Astrocyte (in vitro differentiated cells and primary cell): ENCODE measurements around the gene PPM1M. TPM values are rescaled to one million over a fixed set of nuclear protein-coding genes. Genes with fewer than 3 reads are reported as not detected.

ENCODE experiments used
- DNase-seq: peaks from one replicate; pipeline ENCODE4 v3.0.0-alpha.2; 2010; ENCODE audit warnings: low read depth
- FAIRE-seq: peaks from 2 replicates; lab custom pipeline; 2011; peaks lifted over from hg19 to GRCh38; lab: Jason Lieb, UNC
- H2AFZ ChIP-seq: 2 replicates; pipeline ENCODE4 v1.6.0; 2012; ENCODE audit warnings: low read depth, low read length, inconsistent platforms
- H3K27ac ChIP-seq: 2 replicates; pipeline ENCODE4 v1.5.1; 2011; ENCODE audit warnings: low read depth, low read length, inconsistent platforms
- H3K27me3 ChIP-seq: 2 replicates; pipeline ENCODE4 v1.6.0; 2011; ENCODE audit warnings: low read length, inconsistent platforms; ENCODE audit not compliant: insufficient read depth
- H3K36me3 ChIP-seq: 2 replicates; pipeline ENCODE4 v1.5.1; 2011; ENCODE audit warnings: low read length, inconsistent platforms; ENCODE audit not compliant: insufficient read depth
- H3K4me1 ChIP-seq: 2 replicates; pipeline ENCODE4 v1.5.1; 2011; ENCODE audit warnings: low read length, inconsistent platforms; ENCODE audit not compliant: insufficient read depth
- H3K4me2 ChIP-seq: 2 replicates; pipeline ENCODE4 v1.6.0; 2012; ENCODE audit warnings: low read length, inconsistent platforms
- H3K4me3 ChIP-seq: 2 replicates; pipeline ENCODE4 v1.5.1; 2011; ENCODE audit warnings: low read depth, mild to moderate bottlenecking, low read length, inconsistent platforms; ENCODE audit not compliant: insufficient read depth
- H3K79me2 ChIP-seq: 2 replicates; pipeline ENCODE4 v1.6.0; 2012; ENCODE audit warnings: mild to moderate bottlenecking, low read length, inconsistent platforms; ENCODE audit not compliant: insufficient read depth
- H3K9ac ChIP-seq: 2 replicates; pipeline ENCODE4 v1.6.0; 2012; ENCODE audit warnings: mild to moderate bottlenecking, low read length, inconsistent platforms
- H3K9me3 ChIP-seq: 2 replicates; pipeline ENCODE4 v1.5.1; 2012; ENCODE audit warnings: low read depth, mild to moderate bottlenecking, low read length, inconsistent platforms; ENCODE audit not compliant: insufficient read depth
- H4K20me1 ChIP-seq: 2 replicates; pipeline ENCODE4 v1.6.0; 2012; ENCODE audit warnings: low read length, inconsistent platforms; ENCODE audit not compliant: insufficient read depth
- H3K27ac Mint-ChIP-seq: one replicate; pipeline ENCODE4 v1.8.0; 2021; ENCODE audit warnings: mild to moderate bottlenecking, mixed read lengths; ENCODE audit not compliant: unreplicated experiment
- H3K27me3 Mint-ChIP-seq: one replicate; pipeline ENCODE4 v1.8.0; 2021; ENCODE audit warnings: low read depth, mixed read lengths; ENCODE audit not compliant: unreplicated experiment
- H3K36me3 Mint-ChIP-seq: one replicate; pipeline ENCODE4 v1.8.0; 2021; ENCODE audit warnings: low read depth, mixed read lengths; ENCODE audit not compliant: unreplicated experiment
- H3K4me1 Mint-ChIP-seq: one replicate; pipeline ENCODE4 v1.8.0; 2021; ENCODE audit warnings: low read depth, mixed read lengths; ENCODE audit not compliant: unreplicated experiment
- H3K4me3 Mint-ChIP-seq: one replicate; pipeline ENCODE4 v1.8.0; 2021; ENCODE audit warnings: mild to moderate bottlenecking, moderate library complexity, mixed read lengths; ENCODE audit not compliant: unreplicated experiment
- H3K9me3 Mint-ChIP-seq: one replicate; pipeline ENCODE4 v1.8.0; 2021; ENCODE audit warnings: mild to moderate bottlenecking, mixed read lengths; ENCODE audit not compliant: unreplicated experiment
- EZH2 ChIP-seq: IDR thresholded peaks from 2 replicates; pipeline ENCODE4 v1.6.1; 2012; ENCODE audit warnings: mild to moderate bottlenecking, low read length, inconsistent platforms; ENCODE audit not compliant: insufficient read depth
- total RNA-seq: library from RNA; stranded (reverse); gene quantifications from 2 replicates; pipeline ENCODE4 v1.2.1, GENCODE V29; 2021
- TF ChIP-seq, protein P1 (sequence below): IDR thresholded peaks from 2 replicates; pipeline ENCODE4 v1.5.1; 2011; ENCODE audit warnings: low read depth, mild to moderate bottlenecking, inconsistent platforms, low read length, moderate library complexity; ENCODE audit not compliant: insufficient read depth

The PPM1M gene
- total RNA-seq, 1 donor from 2014 or later: 9.1 TPM

- peaks cover 25% of the 10 kb centered on the region for H3K4me1 ChIP-seq
- H3K36me3 ChIP-seq: peaks cover under 1% of the 10 kb centered on the region
- H3K4me3 Mint-ChIP-seq: peak within 1 kb of the TSS; percentile 99
- no peaks in the 10 kb centered on the region for H3K9me3 Mint-ChIP-seq
- TF ChIP-seq, protein P1, sequence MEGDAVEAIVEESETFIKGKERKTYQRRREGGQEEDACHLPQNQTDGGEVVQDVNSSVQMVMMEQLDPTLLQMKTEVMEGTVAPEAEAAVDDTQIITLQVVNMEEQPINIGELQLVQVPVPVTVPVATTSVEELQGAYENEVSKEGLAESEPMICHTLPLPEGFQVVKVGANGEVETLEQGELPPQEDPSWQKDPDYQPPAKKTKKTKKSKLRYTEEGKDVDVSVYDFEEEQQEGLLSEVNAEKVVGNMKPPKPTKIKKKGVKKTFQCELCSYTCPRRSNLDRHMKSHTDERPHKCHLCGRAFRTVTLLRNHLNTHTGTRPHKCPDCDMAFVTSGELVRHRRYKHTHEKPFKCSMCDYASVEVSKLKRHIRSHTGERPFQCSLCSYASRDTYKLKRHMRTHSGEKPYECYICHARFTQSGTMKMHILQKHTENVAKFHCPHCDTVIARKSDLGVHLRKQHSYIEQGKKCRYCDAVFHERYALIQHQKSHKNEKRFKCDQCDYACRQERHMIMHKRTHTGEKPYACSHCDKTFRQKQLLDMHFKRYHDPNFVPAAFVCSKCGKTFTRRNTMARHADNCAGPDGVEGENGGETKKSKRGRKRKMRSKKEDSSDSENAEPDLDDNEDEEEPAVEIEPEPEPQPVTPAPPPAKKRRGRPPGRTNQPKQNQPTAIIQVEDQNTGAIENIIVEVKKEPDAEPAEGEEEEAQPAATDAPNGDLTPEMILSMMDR: peak; percentile 29
- no peak for TF ChIP-seq EZH2
- DNase-seq (peak; percentile 77), FAIRE-seq (no peak)
- H2AFZ ChIP-seq: peak within 1 kb of the TSS; percentile 89
- peaks cover 46% of the 10 kb centered on the region for H4K20me1 ChIP-seq
- H3K27ac Mint-ChIP-seq: peak within 1 kb of the TSS; percentile 97
- H3K9ac ChIP-seq: peak within 1 kb of the TSS; percentile 99
- H3K36me3 Mint-ChIP-seq: peaks cover 6% of the 10 kb centered on the region
- peaks cover 46% of the 10 kb centered on the region for H3K79me2 ChIP-seq
- H3K4me2 ChIP-seq: peak within 1 kb of the TSS; percentile 99
- no peaks in the 10 kb centered on the region for H3K9me3 ChIP-seq
- H3K4me1 Mint-ChIP-seq: peaks cover 28% of the 10 kb centered on the region
- H3K27ac ChIP-seq: peak within 1 kb of the TSS; percentile 95
- H3K4me3 ChIP-seq: peak within 1 kb of the TSS; percentile 99
- H3K27me3 ChIP-seq: no peaks in the 10 kb centered on the region
- no peaks in the 10 kb centered on the region for H3K27me3 Mint-ChIP-seq
Observed at GRCh38 chr3:52278510-52279069, 33.0 kb downstream of the PPM1M start, which contains the start of gene WDR82. TSS of gene WDR82 (minus strand) at chr3:52278649. CDS start at chr3:52278361, 288 bp downstream.

- no peak for DNase-seq
- peaks cover 36% of the 10 kb centered on the region for H3K79me2 ChIP-seq
- H4K20me1 ChIP-seq: peaks cover 36% of the 10 kb centered on the region
- H3K9me3 Mint-ChIP-seq: no peaks in the 10 kb centered on the region
- H3K4me3 ChIP-seq: peak overlapping the region; percentile 99
- H3K27ac ChIP-seq: no peak overlapping the region
- peak overlapping the region; percentile 0 for H2AFZ ChIP-seq
- peaks cover 27% of the 10 kb centered on the region for H3K4me1 Mint-ChIP-seq
- peak overlapping the region; percentile 66 for H3K27ac Mint-ChIP-seq
- TF ChIP-seq, protein P1: no peak
- no peak for TF ChIP-seq EZH2
- H3K36me3 ChIP-seq: no peaks in the 10 kb centered on the region
- FAIRE-seq: no peak
- H3K36me3 Mint-ChIP-seq: peaks cover 4% of the 10 kb centered on the region
- peak overlapping the region; percentile 93 for H3K4me3 Mint-ChIP-seq
- H3K9me3 ChIP-seq: no peaks in the 10 kb centered on the region
- H3K9ac ChIP-seq: peak overlapping the region; percentile 21
- H3K27me3 Mint-ChIP-seq: no peaks in the 10 kb centered on the region
- H3K4me1 ChIP-seq: peaks cover 25% of the 10 kb centered on the region
- H3K4me2 ChIP-seq: peak overlapping the region; percentile 99
- no peaks in the 10 kb centered on the region for H3K27me3 ChIP-seq
Observed at GRCh38 chr3:52279596-52279995, 34.0 kb downstream of the PPM1M start.

DNA sequence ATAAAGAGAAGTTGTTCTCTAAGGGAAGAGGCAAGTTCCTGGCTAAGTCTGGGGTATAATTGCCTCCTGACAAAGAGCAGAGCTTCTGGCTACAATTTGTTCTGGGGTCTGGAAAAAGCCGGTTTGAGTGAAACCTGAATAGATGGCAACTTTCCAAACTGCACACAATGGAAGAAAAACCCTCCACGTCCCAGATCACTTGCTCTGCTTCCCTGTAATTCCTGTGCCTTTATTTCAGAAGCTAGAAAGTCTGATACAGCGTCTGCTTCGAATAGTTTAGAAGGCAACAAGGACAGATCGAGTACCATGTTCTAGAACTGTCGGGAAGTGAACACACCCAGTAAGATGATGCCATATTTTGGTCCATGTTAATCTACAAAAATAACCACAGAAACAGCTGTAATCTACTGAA lies 34.5 kb downstream of the PPM1M start:
- Histone ChIP-seq H3K4me3 (no peak overlapping the region), H3K4me2 (peak overlapping the region; percentile 99), H3K27ac (no peak overlapping the region), H3K9ac (peak overlapping the region; percentile 21), H4K20me1 (peaks cover 31% of the 10 kb centered on the region), H3K9me3 (no peaks in the 10 kb centered on the region), H3K4me1 (peaks cover 25% of the 10 kb centered on the region), H3K36me3 (no peaks in the 10 kb centered on the region), H3K27me3 (no peaks in the 10 kb centered on the region), H3K79me2 (peaks cover 31% of the 10 kb centered on the region), H2AFZ (peak overlapping the region; percentile 0)
- Mint-ChIP-seq H3K27ac (no peak overlapping the region), H3K4me3 (peak overlapping the region; percentile 93), H3K9me3 (no peaks in the 10 kb centered on the region), H3K27me3 (no peaks in the 10 kb centered on the region), H3K36me3 (peaks cover 4% of the 10 kb centered on the region), H3K4me1 (peaks cover 25% of the 10 kb centered on the region)
- peak; percentile 52 for DNase-seq
- TF ChIP-seq, protein P1: no peak
- no peak for TF ChIP-seq EZH2
- FAIRE-seq: no peak
